ENCODE data around the gene RASGEF1B. TPM values are rescaled to one million over a fixed set of nuclear protein-coding genes. Genes with fewer than 3 reads are reported as not detected.

The RASGEF1B gene
- total RNA-seq, 2 experiments from 2014 or later: 6.1 to 6.2 TPM

GRCh38 chr4:81495345-81495744 is 23.6 kb upstream of the RASGEF1B start:
- CTCF ChIA-PET: no interaction called here
- POLR2A ChIA-PET: interaction anchor here (1.5 kb wide), 1 partner anchor 18 kb away, joined by 3 read pairs; no protein-coding TSS in a partner anchor
- intact Hi-C loops (cut with micrococcal nuclease): no loop called here
- no peak for TF ChIP-seq CTCF (IDR thresholded peaks at IDR 0.05)
- H3K27me3 Mint-ChIP-seq: no peaks in the 10 kb centered on the region
- H3K9me3 Mint-ChIP-seq: peaks cover 26% of the 10 kb centered on the region
- H3K4me1 Mint-ChIP-seq (ENCODE audit: low read depth): peaks cover 48% of the 10 kb centered on the region
- DNase-seq (no peak), ATAC-seq (peak; percentile 7)
- no peak overlapping the region for H3K4me3 Mint-ChIP-seq
- H3K36me3 Mint-ChIP-seq (ENCODE audit: low read depth): peaks cover 22% of the 10 kb centered on the region
- peak overlapping the region; percentile 39 for H3K27ac Mint-ChIP-seq

DNA sequence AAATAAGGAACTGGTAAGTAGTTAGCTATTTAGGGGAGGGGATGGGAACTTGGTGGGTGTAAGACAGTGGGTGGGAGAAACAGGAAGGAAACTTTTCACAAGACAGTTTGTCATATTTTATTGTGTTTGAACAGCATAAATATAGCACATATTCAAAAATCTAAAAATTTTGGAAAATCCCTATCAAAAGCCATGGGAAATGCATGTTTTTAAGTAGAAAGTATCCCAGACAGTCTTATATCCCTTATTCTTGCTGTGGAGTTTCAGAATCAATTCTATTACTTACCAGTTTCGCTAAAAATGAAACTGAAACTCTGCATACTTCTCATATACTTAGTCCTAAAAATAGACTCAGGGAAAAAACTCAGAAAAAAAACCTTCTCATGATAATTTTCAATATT is 22.3 kb upstream of the RASGEF1B start:
- Mint-ChIP-seq H3K9me3 (peaks cover 32% of the 10 kb centered on the region), H3K27ac (peak overlapping the region; percentile 65), H3K27me3 (no peaks in the 10 kb centered on the region), H3K4me3 (no peak overlapping the region), H3K4me1 (ENCODE audit: low read depth) (peaks cover 48% of the 10 kb centered on the region), H3K36me3 (ENCODE audit: low read depth) (peaks cover 25% of the 10 kb centered on the region)
- ChIA-PET POLR2A (no interaction called here), CTCF (no interaction called here)
- DNase-seq (no peak), ATAC-seq (peak; percentile 45)
- no peak for TF ChIP-seq CTCF (IDR thresholded peaks at IDR 0.05)
- intact Hi-C loops (cut with micrococcal nuclease): no loop called here

GRCh38 chr4:81492606-81493230 is 21.0 kb upstream of the RASGEF1B start:
- Mint-ChIP-seq H3K4me3 (no peak overlapping the region), H3K27me3 (no peaks in the 10 kb centered on the region), H3K36me3 (ENCODE audit: low read depth) (peaks cover 33% of the 10 kb centered on the region), H3K27ac (peak overlapping the region; percentile 93), H3K9me3 (peaks cover 37% of the 10 kb centered on the region), H3K4me1 (ENCODE audit: low read depth) (peaks cover 55% of the 10 kb centered on the region)
- DNase-seq (no peak), ATAC-seq (no peak)
- intact Hi-C loops (cut with micrococcal nuclease): no loop called here
- ChIA-PET CTCF (interaction anchor here (0.8 to 3.0 kb wide), 4 partner anchors 11 to 21 kb away, joined by 3 to 17 read pairs (median 4); partner anchors contain the start of gene RASGEF1B), POLR2A (interaction anchor here (1.7 kb wide), 1 partner anchor 21 kb away, joined by 7 read pairs; the partner anchor contains the start of gene RASGEF1B)
- no peak for TF ChIP-seq CTCF (IDR thresholded peaks at IDR 0.05)

- ATAC-seq (peak; percentile 72), DNase-seq (no peak)
- POLR2A ChIA-PET: interaction anchor here (1.7 kb wide), 1 partner anchor 20 kb away, joined by 7 read pairs; the partner anchor contains the start of gene RASGEF1B
- no peaks in the 10 kb centered on the region for H3K27me3 Mint-ChIP-seq
- H3K4me3 Mint-ChIP-seq: no peak overlapping the region
- peaks cover 37% of the 10 kb centered on the region for H3K9me3 Mint-ChIP-seq
- peak overlapping the region; percentile 93 for H3K27ac Mint-ChIP-seq
- CTCF ChIA-PET: interaction anchor here (0.8 to 3.0 kb wide), 4 partner anchors 14 to 20 kb away, joined by 3 to 17 read pairs (median 4); partner anchors contain the start of gene RASGEF1B
- peaks cover 55% of the 10 kb centered on the region for H3K4me1 Mint-ChIP-seq (ENCODE audit: low read depth)
- peaks cover 33% of the 10 kb centered on the region for H3K36me3 Mint-ChIP-seq (ENCODE audit: low read depth)
- no peak for TF ChIP-seq CTCF (IDR thresholded peaks at IDR 0.05)
- intact Hi-C loops (cut with micrococcal nuclease): no loop called here
These were observed 20.2 kb upstream of the RASGEF1B start for GRCh38 chr4:81491943-81492342.

- CTCF ChIA-PET: interaction anchor here (0.6 to 3.0 kb wide), 5 partner anchors 9 to 665 kb away, joined by 3 to 17 read pairs (median 4); partner anchors contain the start of gene RASGEF1B
- no peak for TF ChIP-seq CTCF (IDR thresholded peaks at IDR 0.05)
- Mint-ChIP-seq H3K36me3 (ENCODE audit: low read depth) (peaks cover 33% of the 10 kb centered on the region), H3K4me3 (no peak overlapping the region), H3K27me3 (no peaks in the 10 kb centered on the region), H3K4me1 (ENCODE audit: low read depth) (peaks cover 52% of the 10 kb centered on the region), H3K9me3 (peaks cover 36% of the 10 kb centered on the region), H3K27ac (peak overlapping the region; percentile 66)
- POLR2A ChIA-PET: no interaction called here
- ATAC-seq (no peak), DNase-seq (no peak)
- intact Hi-C loops (cut with micrococcal nuclease): no loop called here
These were observed 18.9 kb upstream of the RASGEF1B start for GRCh38 chr4:81490403-81491160.

Measured in activated CD8-positive, alpha-beta T cell treated with anti-CD3 and anti-CD28 coated beads for 36 hours (primary cell).